ENCODE results near the gene TMEM54. TPM values are rescaled to one million over a fixed set of nuclear protein-coding genes. Genes with fewer than 3 reads are reported as not detected.

Gene TMEM54
- total and polyA plus RNA-seq, 2 of the 13 experiments (the other 11 are each of a cell fraction or from before 2014, with no cell fraction given) = 2.5 to 2.9 TPM

- Histone ChIP-seq H3K4me3 (replicated peaks in 1 of 3; ENCODE audit: insufficient read depth in 1 of 3, low read depth in 2 of 3, low read length in 3 of 3) (peak overlapping the region; percentile 52 to 64 (median 59)), H3K27me3 (ENCODE audit: control insufficient read depth in 1 of 2, insufficient read depth in 2 of 2, low read length in 2 of 2) (peaks cover 0 to 19% of the 10 kb centered on the region in 2 experiments; a peak in 3 of 5 replicates), H3K27ac (ENCODE audit: extremely low read length, insufficient read depth, low read length) (no peak overlapping the region), H3K36me3 (replicated peaks in 1 of 2; ENCODE audit: control insufficient read depth in 1 of 2, insufficient read depth in 2 of 2, low read length in 2 of 2) (no peaks in the 10 kb centered on the region), H4K20me1 (ENCODE audit: insufficient read depth, low read length) (peaks cover 5% of the 10 kb centered on the region), H3K4me2 (ENCODE audit: low read depth, low read length) (peak overlapping the region; percentile 87), H3K79me2 (ENCODE audit: insufficient read depth, low read length) (no peaks in the 10 kb centered on the region), H3K4me1 (ENCODE audit: insufficient read depth, low read length) (peaks cover 21% of the 10 kb centered on the region), H2AFZ (ENCODE audit: low read length) (no peak overlapping the region), H3K9me3 (ENCODE audit: low read length) (no peaks in the 10 kb centered on the region), H3K9ac (ENCODE audit: insufficient read depth, low read depth, low read length) (peak overlapping the region; percentile 41; the same call in 1 of the 2 replicates)
- ChIA-PET CTCF (ENCODE audit: low intra/inter-chr PET ratio, low total read pairs) (no interaction called here), POLR2A (no interaction called here)
- in situ Hi-C loops (cut with HindIII; ENCODE audit: extremely low pct_ligation_motif_present, low pct_unique_long_range_greater_than_20kb) = loop anchor here (10.0 kb wide), 1 partner anchor 45 kb away; no protein-coding TSS in a partner anchor
- 3% methylated on average over 8 of the region's 16 CpGs for whole genome bisulfite sequencing (ENCODE audit: low lambda C conversion rate)
- FAIRE-seq (no peak), DNase-seq (ENCODE audit: low spot score) (no peak), ATAC-seq (peak; percentile 60)
- no TSS peak for BruUV-seq (replicated peaks)
- intact Hi-C loops (cut with micrococcal nuclease; ENCODE audit: unreplicated experiment) = loop anchor here (5.0 to 10.0 kb wide), 3 partner anchors 53 to 348 kb away; partner anchors contain the start of genes S100PBP and YARS1
- TF ChIP-seq MYC (CRISPR knock-in tag; IDR thresholded peaks at IDR 0.05; ENCODE audit: borderline replicate concordance) = 0 out of 2 replicates have a peak, but pooled peaks have one; percentile 10
- no peak for TF ChIP-seq KMT2A (CRISPR knock-in tag; IDR thresholded peaks at IDR 0.05)
- TF ChIP-seq ZNF777 (CRISPR knock-in tag; IDR thresholded peaks at IDR 0.05) = 0 out of 2 replicates have a peak, but pooled peaks have one; percentile 18
- 0 out of 2 replicates have a peak, but pooled peaks have one; percentile 18 for TF ChIP-seq PHF8 (CRISPR knock-in tag; IDR thresholded peaks at IDR 0.05)
- no peak for TF ChIP-seq KLF13 (CRISPR knock-in tag; IDR thresholded peaks at IDR 0.05)
- TF ChIP-seq KDM3A (CRISPR knock-in tag; IDR thresholded peaks at IDR 0.05; ENCODE audit: low read depth) = 0 out of 2 replicates have a peak, but pooled peaks have one; percentile 29
- TF ChIP-seq ZNF687 (CRISPR knock-in tag; IDR thresholded peaks at IDR 0.05) = peak; percentile 30; the same call in 1 of the 2 replicates
- TF ChIP-seq, protein P1, sequence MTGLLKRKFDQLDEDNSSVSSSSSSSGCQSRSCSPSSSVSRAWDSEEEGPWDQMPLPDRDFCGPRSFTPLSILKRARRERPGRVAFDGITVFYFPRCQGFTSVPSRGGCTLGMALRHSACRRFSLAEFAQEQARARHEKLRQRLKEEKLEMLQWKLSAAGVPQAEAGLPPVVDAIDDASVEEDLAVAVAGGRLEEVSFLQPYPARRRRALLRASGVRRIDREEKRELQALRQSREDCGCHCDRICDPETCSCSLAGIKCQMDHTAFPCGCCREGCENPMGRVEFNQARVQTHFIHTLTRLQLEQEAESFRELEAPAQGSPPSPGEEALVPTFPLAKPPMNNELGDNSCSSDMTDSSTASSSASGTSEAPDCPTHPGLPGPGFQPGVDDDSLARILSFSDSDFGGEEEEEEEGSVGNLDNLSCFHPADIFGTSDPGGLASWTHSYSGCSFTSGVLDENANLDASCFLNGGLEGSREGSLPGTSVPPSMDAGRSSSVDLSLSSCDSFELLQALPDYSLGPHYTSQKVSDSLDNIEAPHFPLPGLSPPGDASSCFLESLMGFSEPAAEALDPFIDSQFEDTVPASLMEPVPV (CRISPR knock-in tag; IDR thresholded peaks at IDR 0.05) = no peak
- 0 out of 2 replicates have a peak, but pooled peaks have one; percentile 25 for TF ChIP-seq ZNF281 (CRISPR knock-in tag; IDR thresholded peaks at IDR 0.05; ENCODE audit: borderline replicate concordance)
- TF ChIP-seq ZNF292 (CRISPR knock-in tag; IDR thresholded peaks at IDR 0.05; ENCODE audit: borderline replicate concordance, low read depth) = 0 out of 2 replicates have a peak, but pooled peaks have one; percentile 36
- TF ChIP-seq, protein P2, sequence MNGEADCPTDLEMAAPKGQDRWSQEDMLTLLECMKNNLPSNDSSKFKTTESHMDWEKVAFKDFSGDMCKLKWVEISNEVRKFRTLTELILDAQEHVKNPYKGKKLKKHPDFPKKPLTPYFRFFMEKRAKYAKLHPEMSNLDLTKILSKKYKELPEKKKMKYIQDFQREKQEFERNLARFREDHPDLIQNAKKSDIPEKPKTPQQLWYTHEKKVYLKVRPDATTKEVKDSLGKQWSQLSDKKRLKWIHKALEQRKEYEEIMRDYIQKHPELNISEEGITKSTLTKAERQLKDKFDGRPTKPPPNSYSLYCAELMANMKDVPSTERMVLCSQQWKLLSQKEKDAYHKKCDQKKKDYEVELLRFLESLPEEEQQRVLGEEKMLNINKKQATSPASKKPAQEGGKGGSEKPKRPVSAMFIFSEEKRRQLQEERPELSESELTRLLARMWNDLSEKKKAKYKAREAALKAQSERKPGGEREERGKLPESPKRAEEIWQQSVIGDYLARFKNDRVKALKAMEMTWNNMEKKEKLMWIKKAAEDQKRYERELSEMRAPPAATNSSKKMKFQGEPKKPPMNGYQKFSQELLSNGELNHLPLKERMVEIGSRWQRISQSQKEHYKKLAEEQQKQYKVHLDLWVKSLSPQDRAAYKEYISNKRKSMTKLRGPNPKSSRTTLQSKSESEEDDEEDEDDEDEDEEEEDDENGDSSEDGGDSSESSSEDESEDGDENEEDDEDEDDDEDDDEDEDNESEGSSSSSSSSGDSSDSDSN (CRISPR knock-in tag; IDR thresholded peaks at IDR 0.05) = peak; percentile 43; the same call in 1 of the 2 replicates
These were observed 31.1 kb downstream of the TMEM54 start for GRCh38 chr1:32869923-32870614.
